Measurements from ENCODE around the gene SLC46A2. TPM values are rescaled to one million over a fixed set of nuclear protein-coding genes. Genes with fewer than 3 reads are reported as not detected.

The SLC46A2 gene
- total RNA-seq, 4 donors from 2014 or later: 5.6 to 65.2 (median 42.4) TPM

DNA sequence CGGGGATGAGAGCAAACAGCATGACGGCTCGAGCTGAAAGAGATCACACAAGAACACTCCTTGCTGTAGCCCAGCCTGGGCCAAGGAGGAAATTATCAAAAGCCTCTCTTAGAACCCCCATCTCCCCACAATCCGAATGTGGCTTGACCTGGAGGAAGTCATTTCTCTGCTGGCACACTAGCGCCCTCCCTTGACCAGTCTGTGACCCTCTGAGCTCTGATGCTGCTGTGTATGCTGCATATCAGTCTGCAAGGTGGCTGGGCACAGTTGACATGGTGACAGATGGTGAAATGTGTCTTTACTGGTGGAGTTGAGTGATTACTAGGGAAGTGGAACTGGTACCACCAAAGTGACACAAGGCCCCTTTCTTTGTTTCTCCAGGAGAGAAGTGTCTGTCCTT, 3.3 kb downstream of the SLC46A2 start:
- Histone ChIP-seq H3K27ac (no peak overlapping the region), H3K36me3 (no peaks in the 10 kb centered on the region), H3K9me3 (no peaks in the 10 kb centered on the region), H3K4me3 (no peak overlapping the region), H3K4me1 (peaks cover 11% of the 10 kb centered on the region), H3K27me3 (peaks cover 19% of the 10 kb centered on the region)
- 71% methylated on average over 5 of the region's 5 CpGs for WGBS
- DNase-seq (ENCODE audit: low spot score in 2 of 2): no peak
- no peak for TF ChIP-seq POLR2AphosphoS5 (IDR thresholded peaks at IDR 0.05)
- TF ChIP-seq, protein P1, sequence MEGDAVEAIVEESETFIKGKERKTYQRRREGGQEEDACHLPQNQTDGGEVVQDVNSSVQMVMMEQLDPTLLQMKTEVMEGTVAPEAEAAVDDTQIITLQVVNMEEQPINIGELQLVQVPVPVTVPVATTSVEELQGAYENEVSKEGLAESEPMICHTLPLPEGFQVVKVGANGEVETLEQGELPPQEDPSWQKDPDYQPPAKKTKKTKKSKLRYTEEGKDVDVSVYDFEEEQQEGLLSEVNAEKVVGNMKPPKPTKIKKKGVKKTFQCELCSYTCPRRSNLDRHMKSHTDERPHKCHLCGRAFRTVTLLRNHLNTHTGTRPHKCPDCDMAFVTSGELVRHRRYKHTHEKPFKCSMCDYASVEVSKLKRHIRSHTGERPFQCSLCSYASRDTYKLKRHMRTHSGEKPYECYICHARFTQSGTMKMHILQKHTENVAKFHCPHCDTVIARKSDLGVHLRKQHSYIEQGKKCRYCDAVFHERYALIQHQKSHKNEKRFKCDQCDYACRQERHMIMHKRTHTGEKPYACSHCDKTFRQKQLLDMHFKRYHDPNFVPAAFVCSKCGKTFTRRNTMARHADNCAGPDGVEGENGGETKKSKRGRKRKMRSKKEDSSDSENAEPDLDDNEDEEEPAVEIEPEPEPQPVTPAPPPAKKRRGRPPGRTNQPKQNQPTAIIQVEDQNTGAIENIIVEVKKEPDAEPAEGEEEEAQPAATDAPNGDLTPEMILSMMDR (IDR thresholded peaks at IDR 0.05): no peak
- no peak for TF ChIP-seq POLR2A (IDR thresholded peaks at IDR 0.05)
- no peak for TF ChIP-seq EP300 (IDR thresholded peaks at IDR 0.05)

DNA sequence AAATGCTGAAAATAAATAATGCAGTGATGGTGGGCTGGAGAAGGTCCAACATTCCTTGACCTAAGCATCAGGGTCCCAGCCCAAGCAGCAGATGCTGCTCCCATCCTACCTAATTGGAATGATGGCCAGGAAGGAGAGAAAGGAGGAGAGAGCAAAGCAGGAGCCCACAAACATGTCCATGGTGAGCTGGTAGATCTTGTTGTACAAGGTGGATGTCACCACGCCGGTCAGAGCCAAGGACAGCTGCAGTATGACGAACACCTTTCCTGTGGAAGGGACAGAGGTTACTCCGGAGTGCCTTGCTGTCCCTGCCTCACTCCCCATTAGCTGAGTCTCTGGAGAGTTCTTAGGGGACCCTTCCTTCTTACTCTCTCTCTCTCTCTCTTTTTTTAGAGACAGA, 4.3 kb downstream of the SLC46A2 start:
- 95% methylated on average over 4 of the region's 4 CpGs for WGBS

DNA sequence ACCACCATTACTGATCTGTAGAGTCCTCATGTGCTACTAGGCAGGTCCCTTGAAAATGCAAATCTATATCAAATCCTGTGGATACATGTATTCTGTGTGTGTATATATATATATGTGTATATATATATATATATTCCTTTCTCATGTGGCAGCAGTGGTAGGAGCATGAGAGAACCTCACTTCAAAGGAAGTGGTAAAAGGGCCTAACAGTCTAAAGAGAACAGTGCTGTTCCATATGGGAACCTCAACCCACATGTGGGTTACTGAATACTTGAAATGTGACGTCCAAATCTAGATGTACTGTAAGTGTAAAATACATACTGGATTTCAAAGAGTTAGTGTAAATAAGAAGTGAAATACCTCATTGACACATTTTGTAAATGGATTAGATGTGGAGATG, 5.4 kb downstream of the SLC46A2 start:
- H3K4me3 ChIP-seq: no peak overlapping the region
- TF ChIP-seq, protein P1 (IDR thresholded peaks at IDR 0.05): no peak
- no peak for TF ChIP-seq POLR2A (IDR thresholded peaks at IDR 0.05)
- no peak for TF ChIP-seq EP300 (IDR thresholded peaks at IDR 0.05)
- TF ChIP-seq POLR2AphosphoS5 (IDR thresholded peaks at IDR 0.05): no peak
- peaks cover 11% of the 10 kb centered on the region for H3K27me3 ChIP-seq
- DNase-seq (ENCODE audit: low spot score in 2 of 2): no peak
- H3K36me3 ChIP-seq: peaks cover 6% of the 10 kb centered on the region
- no peak overlapping the region for H3K27ac ChIP-seq
- 83% methylated on average over 1 of the region's 1 CpG for WGBS
- peaks cover 3% of the 10 kb centered on the region for H3K4me1 ChIP-seq
- no peaks in the 10 kb centered on the region for H3K9me3 ChIP-seq

More for the DNA sequence above, 4.3 kb downstream of the SLC46A2 start:
- Histone ChIP-seq H3K27me3 (peaks cover 19% of the 10 kb centered on the region), H3K4me1 (peaks cover 11% of the 10 kb centered on the region), H3K4me3 (no peak overlapping the region), H3K27ac (no peak overlapping the region), H3K9me3 (no peaks in the 10 kb centered on the region), H3K36me3 (no peaks in the 10 kb centered on the region)
- DNase-seq (ENCODE audit: low spot score in 2 of 2): no peak
- TF ChIP-seq, protein P1 (IDR thresholded peaks at IDR 0.05): no peak
- no peak for TF ChIP-seq POLR2AphosphoS5 (IDR thresholded peaks at IDR 0.05)

DNA sequence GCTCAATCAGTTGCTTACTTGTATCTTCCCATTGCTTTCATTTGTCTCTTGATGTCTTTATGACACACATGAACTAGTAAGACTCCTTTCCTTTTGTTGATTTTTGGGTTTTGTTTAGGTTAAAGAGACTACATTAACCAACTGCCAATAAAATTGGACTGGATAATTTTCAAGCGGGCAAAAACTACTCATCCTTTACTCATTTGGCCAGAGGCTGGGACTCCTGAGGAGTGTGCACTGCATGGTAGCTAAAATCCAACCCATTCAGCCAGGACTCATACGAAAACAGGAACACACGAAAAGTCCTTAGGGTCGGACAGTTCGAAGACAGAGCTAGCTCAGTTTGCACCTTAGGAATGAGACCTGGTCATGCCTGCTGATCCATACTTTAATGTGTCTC, 6.0 kb downstream of the SLC46A2 start:
- Histone ChIP-seq H3K27ac (no peak overlapping the region), H3K4me3 (no peak overlapping the region), H3K27me3 (peaks cover 5% of the 10 kb centered on the region), H3K9me3 (no peaks in the 10 kb centered on the region), H3K4me1 (no peaks in the 10 kb centered on the region), H3K36me3 (peaks cover 6% of the 10 kb centered on the region)
- no peak for DNase-seq (ENCODE audit: low spot score in 2 of 2)
- 96% methylated on average over 5 of the region's 5 CpGs for WGBS
- TF ChIP-seq EP300 (IDR thresholded peaks at IDR 0.05) (no peak), POLR2A (IDR thresholded peaks at IDR 0.05) (no peak), POLR2AphosphoS5 (IDR thresholded peaks at IDR 0.05) (no peak)
- TF ChIP-seq, protein P1 (IDR thresholded peaks at IDR 0.05): no peak

DNA sequence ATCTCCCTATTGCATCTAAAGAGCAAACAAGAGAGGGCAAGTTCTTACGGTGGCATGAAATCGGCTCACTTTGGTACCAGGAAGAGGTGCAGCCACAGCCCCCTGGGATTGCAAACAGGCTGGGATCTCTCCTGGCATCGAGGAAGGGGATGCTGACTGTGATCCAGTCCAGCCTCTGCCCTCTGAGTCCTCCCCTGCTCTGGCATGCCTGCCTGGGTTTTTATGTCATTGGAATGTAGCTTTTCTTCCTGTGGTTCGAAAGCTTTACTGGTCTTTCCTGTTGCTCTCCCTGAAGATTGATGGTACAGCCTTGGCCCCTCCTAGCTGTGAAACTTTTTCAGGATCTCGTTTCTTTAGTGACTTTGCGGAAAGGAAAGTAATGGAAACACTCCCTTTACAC, 6.6 kb downstream of the SLC46A2 start:
- Histone ChIP-seq H3K27me3 (no peaks in the 10 kb centered on the region), H3K36me3 (peaks cover 6% of the 10 kb centered on the region), H3K27ac (no peak overlapping the region), H3K4me1 (no peaks in the 10 kb centered on the region), H3K4me3 (no peak overlapping the region), H3K9me3 (no peaks in the 10 kb centered on the region)
- no peak for TF ChIP-seq POLR2A (IDR thresholded peaks at IDR 0.05)
- no peak for TF ChIP-seq EP300 (IDR thresholded peaks at IDR 0.05)
- TF ChIP-seq POLR2AphosphoS5 (IDR thresholded peaks at IDR 0.05): no peak
- TF ChIP-seq, protein P1 (IDR thresholded peaks at IDR 0.05): no peak
- no peak for DNase-seq (ENCODE audit: low spot score in 2 of 2)
- 33% methylated on average over 6 of the region's 6 CpGs for WGBS

All from suprapubic skin (tissue), 4 donors.